Fibroblast of the aortic adventitia (primary cell): ENCODE results near the gene MTMR11. TPM values are rescaled to one million over a fixed set of nuclear protein-coding genes. Genes with fewer than 3 reads are reported as not detected.
"Not testable (repeated sequence)": the region's sequence is repeated elsewhere in the genome, so short reads cannot be mapped to it uniquely, and the experiment has no call there.

Source experiments
- DNase-seq: peaks from one replicate; pipeline ENCODE4 v3.0.0-alpha.2; 2010; ENCODE audit warnings: low read depth
- H3K4me3 ChIP-seq: 2 replicates; pipeline ENCODE4 v1.5.1; 2011; ENCODE audit warnings: low read depth, mild to moderate bottlenecking, control low read depth, low read length, moderate library complexity
- total RNA-seq: library from RNA; depleted of rRNA; stranded (reverse); fragments of >200 nt; gene quantifications from 2 replicates; pipeline ENCODE4 v1.2.3, GENCODE V29; 2012; ENCODE audit warnings: low replicate concordance
- TF ChIP-seq, protein P1 (sequence below): IDR thresholded peaks from 2 replicates; pipeline ENCODE4 v1.5.1; 2011; ENCODE audit warnings: mild to moderate bottlenecking, low read length, control low read depth, inconsistent platforms; ENCODE audit not compliant: insufficient read depth

MTMR11 gene
- total RNA-seq, 1 donor, result 22.1 TPM

DNA sequence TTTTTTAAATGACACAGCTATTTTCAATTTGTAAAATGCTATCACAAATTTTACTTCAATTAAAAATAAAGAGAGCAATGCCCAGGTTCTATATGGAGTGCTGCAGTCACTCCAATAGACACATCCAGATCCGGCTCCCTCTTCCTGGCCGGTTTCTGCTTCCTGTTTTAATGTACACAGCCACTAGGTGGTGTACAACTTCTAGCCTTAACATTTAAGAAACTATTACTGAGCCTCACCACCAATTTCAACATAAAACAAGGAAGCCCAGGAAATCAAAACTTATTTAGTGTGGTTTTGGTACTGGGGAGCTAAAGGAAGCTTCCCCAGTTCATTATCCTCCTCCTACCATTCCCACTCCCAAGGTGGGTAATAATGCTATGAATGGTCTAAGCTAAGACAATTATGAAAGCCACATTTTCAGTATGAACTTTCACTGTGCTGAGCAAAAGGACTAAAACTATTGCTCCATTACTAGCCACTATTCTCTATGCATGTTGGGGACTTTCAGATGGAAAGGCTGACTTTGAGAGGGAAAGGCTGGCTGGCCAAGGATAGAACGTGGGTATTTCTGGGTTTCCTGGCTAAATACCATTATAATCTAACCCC lies 25.5 kb upstream of the MTMR11 start:
- no peak overlapping the region for H3K4me3 ChIP-seq
- DNase-seq, result peak; percentile 90
- TF ChIP-seq, protein P1, sequence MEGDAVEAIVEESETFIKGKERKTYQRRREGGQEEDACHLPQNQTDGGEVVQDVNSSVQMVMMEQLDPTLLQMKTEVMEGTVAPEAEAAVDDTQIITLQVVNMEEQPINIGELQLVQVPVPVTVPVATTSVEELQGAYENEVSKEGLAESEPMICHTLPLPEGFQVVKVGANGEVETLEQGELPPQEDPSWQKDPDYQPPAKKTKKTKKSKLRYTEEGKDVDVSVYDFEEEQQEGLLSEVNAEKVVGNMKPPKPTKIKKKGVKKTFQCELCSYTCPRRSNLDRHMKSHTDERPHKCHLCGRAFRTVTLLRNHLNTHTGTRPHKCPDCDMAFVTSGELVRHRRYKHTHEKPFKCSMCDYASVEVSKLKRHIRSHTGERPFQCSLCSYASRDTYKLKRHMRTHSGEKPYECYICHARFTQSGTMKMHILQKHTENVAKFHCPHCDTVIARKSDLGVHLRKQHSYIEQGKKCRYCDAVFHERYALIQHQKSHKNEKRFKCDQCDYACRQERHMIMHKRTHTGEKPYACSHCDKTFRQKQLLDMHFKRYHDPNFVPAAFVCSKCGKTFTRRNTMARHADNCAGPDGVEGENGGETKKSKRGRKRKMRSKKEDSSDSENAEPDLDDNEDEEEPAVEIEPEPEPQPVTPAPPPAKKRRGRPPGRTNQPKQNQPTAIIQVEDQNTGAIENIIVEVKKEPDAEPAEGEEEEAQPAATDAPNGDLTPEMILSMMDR, result peak; percentile 72

DNA sequence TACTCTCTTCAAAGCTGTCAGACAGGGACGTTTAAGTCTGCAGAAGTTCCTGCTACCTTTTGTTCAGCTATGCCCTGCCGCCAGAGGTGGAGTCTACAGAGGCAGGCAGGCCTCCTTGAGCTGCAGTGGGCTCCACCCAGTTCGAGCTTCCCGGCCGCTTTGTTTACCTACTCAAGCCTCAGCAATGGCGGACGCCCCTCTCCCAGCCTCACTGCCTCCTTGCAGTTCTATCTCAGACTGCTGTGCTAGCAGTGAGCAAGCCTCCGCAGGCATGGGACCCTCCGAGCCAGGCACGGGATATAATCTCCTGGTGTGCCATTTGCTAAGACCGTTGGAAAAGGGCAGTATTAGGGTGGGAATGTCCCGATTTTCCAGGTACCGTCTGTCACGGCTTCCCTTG lies 20.9 kb upstream of the MTMR11 start:
- H3K4me3 ChIP-seq, DNase-seq: not testable (repeated sequence)

DNA sequence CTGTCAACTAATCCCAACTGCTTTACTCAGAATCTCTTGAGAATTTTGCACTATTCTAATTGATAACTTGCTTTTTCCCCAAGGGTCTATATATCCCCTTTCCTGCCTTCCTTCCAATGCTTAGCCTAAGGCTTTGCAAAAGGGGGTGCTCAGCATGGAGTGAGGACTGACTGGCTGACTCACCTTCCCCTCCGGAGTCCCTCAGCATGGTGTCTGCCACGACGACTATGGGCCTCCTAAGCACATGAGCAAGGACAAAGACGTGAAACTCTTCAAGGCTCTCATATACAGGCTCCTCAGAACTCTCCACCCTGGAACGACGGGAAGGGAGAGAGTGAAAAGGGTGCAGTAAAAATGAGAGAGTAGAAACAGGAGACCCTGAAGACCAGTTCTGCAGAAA lies 13.2 kb upstream of the MTMR11 start:
- TF ChIP-seq, protein P1, result no peak
- no peak for DNase-seq
- H3K4me3 ChIP-seq, result no peak overlapping the region

DNA sequence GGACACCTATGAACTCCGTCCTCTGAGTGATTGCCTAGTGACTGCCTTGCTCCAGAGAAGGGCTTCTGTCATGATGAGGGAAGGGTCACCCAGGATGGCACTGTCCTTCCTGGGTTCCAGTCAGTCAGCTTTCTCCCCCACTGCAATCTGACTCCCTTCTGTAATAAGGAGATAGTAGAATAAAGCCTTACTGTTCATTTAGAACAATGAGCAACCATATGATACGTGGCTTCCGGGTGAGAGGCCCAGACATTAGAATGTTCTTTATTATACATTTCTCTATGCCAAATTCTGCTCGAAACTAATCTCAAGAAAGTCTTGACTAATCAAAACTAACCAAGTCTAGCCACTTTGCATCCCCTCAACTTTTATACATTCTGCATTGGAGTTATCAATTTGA lies 8.5 kb upstream of the MTMR11 start:
- TF ChIP-seq, protein P1, result no peak
- H3K4me3 ChIP-seq, result no peak overlapping the region
- DNase-seq, result no peak

DNA sequence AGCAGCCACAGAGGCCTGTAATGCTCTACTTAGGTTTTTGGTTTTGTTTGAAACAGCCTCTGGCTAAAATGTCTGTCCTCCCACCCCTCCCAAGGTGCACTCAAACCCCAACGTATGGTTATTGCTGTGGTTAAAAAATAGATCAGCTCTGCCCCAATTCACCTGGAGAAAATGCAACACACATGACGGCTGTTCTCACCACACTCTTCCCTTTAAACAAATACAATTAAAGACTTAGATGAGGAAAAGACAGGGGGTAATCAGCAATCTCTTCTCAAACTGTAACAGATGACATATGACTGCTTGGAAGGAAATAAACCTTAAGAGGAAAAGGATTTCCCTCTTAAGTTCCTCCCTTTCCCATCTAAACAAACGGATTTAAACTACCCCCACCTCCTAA lies 6.2 kb upstream of the MTMR11 start:
- no peak for DNase-seq
- no peak overlapping the region for H3K4me3 ChIP-seq

DNA sequence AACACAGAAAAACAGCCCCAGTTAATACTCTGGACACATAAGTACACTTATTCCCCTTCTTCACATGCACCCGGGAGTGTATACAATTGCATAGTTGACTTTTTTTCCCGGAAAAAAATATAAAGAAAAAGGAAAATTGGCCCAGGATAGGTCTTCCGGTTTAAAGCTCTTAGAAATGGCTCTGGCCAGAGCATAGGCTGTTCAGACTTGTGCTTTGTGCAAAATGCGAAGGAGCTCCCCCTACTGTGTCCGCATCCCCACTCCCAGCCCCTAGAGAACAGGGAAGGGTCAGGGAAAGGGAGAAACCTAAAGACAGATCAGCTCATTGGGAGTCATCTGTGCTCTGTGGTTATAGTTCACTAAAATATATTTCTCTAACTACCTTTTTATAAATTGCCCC lies 5.5 kb upstream of the MTMR11 start:
- peak; percentile 54 for DNase-seq
- TF ChIP-seq, protein P1, result peak; percentile 52
- H3K4me3 ChIP-seq, result no peak overlapping the region

More for the DNA sequence above, 6.2 kb upstream of the MTMR11 start:
- TF ChIP-seq, protein P1, result no peak

DNA sequence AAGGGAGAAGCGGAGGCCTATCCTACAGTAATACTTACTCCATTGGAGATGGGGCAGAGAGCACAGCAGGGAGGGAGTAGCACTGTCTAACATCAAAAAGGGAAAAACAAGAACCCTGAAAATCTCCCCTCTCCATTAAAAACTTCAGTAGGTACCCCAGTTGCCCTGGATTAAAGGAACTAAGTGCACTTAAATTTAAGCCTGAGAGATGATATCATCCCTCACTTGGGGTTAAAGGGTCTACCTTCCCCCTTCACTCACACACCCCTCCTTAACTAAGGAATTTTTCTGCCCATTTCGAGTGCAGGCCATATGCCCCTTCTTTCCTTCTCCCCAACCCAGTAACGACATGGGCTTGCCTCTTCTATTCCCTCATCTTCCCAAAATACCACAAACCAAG lies 3.7 kb upstream of the MTMR11 start:
- TF ChIP-seq, protein P1, result no peak
- no peak for DNase-seq
- no peak overlapping the region for H3K4me3 ChIP-seq

DNA sequence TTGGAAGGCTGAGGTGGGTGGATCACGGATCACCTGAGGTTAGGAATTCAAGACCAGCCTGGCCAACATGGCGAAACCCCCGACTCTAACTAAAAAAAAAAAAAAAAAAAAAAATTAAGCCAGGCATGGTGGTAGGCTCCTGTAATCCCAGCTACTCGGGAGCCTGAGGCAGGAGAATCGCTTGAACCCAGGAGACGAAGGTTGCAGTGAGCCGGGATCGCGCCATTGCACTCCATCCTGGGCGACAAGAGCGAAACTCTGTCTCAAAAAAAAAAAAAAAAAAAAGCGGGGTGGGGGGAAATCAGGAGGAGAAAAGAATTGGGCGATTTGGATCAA lies 2.0 kb upstream of the MTMR11 start:
- not testable (repeated sequence) for DNase-seq
- H3K4me3 ChIP-seq, result peak overlapping the region; percentile 49
